DLD1 (cell line): ENCODE results near the gene CLEC12A.
"Not testable (repeated sequence)": the region's sequence is repeated elsewhere in the genome, so short reads cannot be mapped to it uniquely, and the experiment has no call there.

ENCODE experiments used
- in situ Hi-C: cut with HindIII; loops from 2 replicates; pipeline ENCODE4 v1.10.0; 2017; ENCODE audit warnings: low sequenced_read_pairs

The CLEC12A gene

GRCh38 chr12:9971181-9971580 lies at the start of gene CLEC12A:
TSS of gene CLEC12A (plus strand) at chr12:9971409. CDS start at chr12:9971597, 188 bp downstream.
- in situ Hi-C loops = no loop called here

- in situ Hi-C loops = no loop called here
Observed at GRCh38 chr12:9922429-9922828, 48.8 kb upstream of the CLEC12A start.

- in situ Hi-C loops = no loop called here
Observed at GRCh38 chr12:9925705-9926393, 45.4 kb upstream of the CLEC12A start.

- in situ Hi-C loops = no loop called here
Observed at GRCh38 chr12:9926876-9927275, 44.3 kb upstream of the CLEC12A start.

- in situ Hi-C loops = no loop called here
Observed at GRCh38 chr12:9928607-9929006, 42.6 kb upstream of the CLEC12A start.

- in situ Hi-C loops = no loop called here
Observed at GRCh38 chr12:9931245-9931644, 40.0 kb upstream of the CLEC12A start.

GRCh38 chr12:9932270-9932669 lies 38.9 kb upstream of the CLEC12A start, which contains the start of gene CLEC2A:
TSS of gene CLEC2A (minus strand) at chr12:9932370. CDS start at chr12:9932329, 41 bp downstream.
- in situ Hi-C loops = no loop called here

- in situ Hi-C loops = no loop called here
Observed at GRCh38 chr12:9933958-9934357, 37.3 kb upstream of the CLEC12A start.

- in situ Hi-C loops = no loop called here
Observed at GRCh38 chr12:9935026-9935425, 36.2 kb upstream of the CLEC12A start.

- in situ Hi-C loops = no loop called here
Observed at GRCh38 chr12:9936591-9936990, 34.6 kb upstream of the CLEC12A start.

GRCh38 chr12:9940375-9940774 lies 30.8 kb upstream of the CLEC12A start:
- in situ Hi-C loops = no loop called here

GRCh38 chr12:9941838-9942237 lies 29.4 kb upstream of the CLEC12A start:
- in situ Hi-C loops = no loop called here

- in situ Hi-C loops = no loop called here
Observed at GRCh38 chr12:9943240-9943639, 28.0 kb upstream of the CLEC12A start.

GRCh38 chr12:9944391-9944790 lies 26.8 kb upstream of the CLEC12A start:
- in situ Hi-C loops = no loop called here

- in situ Hi-C loops = no loop called here
Observed at GRCh38 chr12:9947674-9948073, 23.5 kb upstream of the CLEC12A start.

- in situ Hi-C loops = no loop called here
Observed at GRCh38 chr12:9948606-9949296, 22.5 kb upstream of the CLEC12A start.

GRCh38 chr12:9951026-9951675 lies 20.1 kb upstream of the CLEC12A start:
- in situ Hi-C loops = no loop called here

- in situ Hi-C loops = not testable (repeated sequence)
Observed at GRCh38 chr12:9952954-9953729, 18.1 kb upstream of the CLEC12A start.

- in situ Hi-C loops = no loop called here
Observed at GRCh38 chr12:9957834-9958233, 13.4 kb upstream of the CLEC12A start.

- in situ Hi-C loops = no loop called here
Observed at GRCh38 chr12:9960590-9960989, 10.6 kb upstream of the CLEC12A start.

GRCh38 chr12:9961106-9961505 lies 10.1 kb upstream of the CLEC12A start:
- in situ Hi-C loops = no loop called here
